Jurkat, Clone E6-1 (cell line): ENCODE measurements around the gene DUSP28.
"Not testable (repeated sequence)": the region's sequence is repeated elsewhere in the genome, so short reads cannot be mapped to it uniquely, and the experiment has no call there.

Source experiments
- DNase-seq: peaks from one replicate; pipeline ENCODE4 v3.0.0-alpha.2; 2011; ENCODE audit warnings: low read depth, low spot score
- H3K4me3 ChIP-seq: 2 replicates; pipeline ENCODE4 v1.5.1; 2011; ENCODE audit warnings: mild to moderate bottlenecking, low read length, control low read depth, moderate library complexity

DUSP28 gene

GRCh38 chr2:240525802-240526201, 34.4 kb upstream of the DUSP28 start:
- no peak for DNase-seq
- H3K4me3 ChIP-seq: no peak overlapping the region

GRCh38 chr2:240526521-240526920, 33.6 kb upstream of the DUSP28 start:
- DNase-seq: no peak
- H3K4me3 ChIP-seq: no peak overlapping the region

- no peak for DNase-seq
- no peak overlapping the region for H3K4me3 ChIP-seq
Measured at GRCh38 chr2:240527153-240527750, 32.9 kb upstream of the DUSP28 start.

GRCh38 chr2:240528406-240529040, 31.6 kb upstream of the DUSP28 start:
- DNase-seq: no peak
- H3K4me3 ChIP-seq: no peak overlapping the region

GRCh38 chr2:240529344-240529999, 30.7 kb upstream of the DUSP28 start:
- no peak overlapping the region for H3K4me3 ChIP-seq
- DNase-seq: no peak

GRCh38 chr2:240530181-240530580, 30.0 kb upstream of the DUSP28 start:
- no peak for DNase-seq
- no peak overlapping the region for H3K4me3 ChIP-seq

- H3K4me3 ChIP-seq: no peak overlapping the region
- no peak for DNase-seq
Measured at GRCh38 chr2:240531038-240531437, 29.1 kb upstream of the DUSP28 start.

GRCh38 chr2:240532031-240532775, 28.0 kb upstream of the DUSP28 start:
- no peak for DNase-seq
- H3K4me3 ChIP-seq: no peak overlapping the region

GRCh38 chr2:240538031-240538780, 22.0 kb upstream of the DUSP28 start:
- no peak for DNase-seq
- no peak overlapping the region for H3K4me3 ChIP-seq

GRCh38 chr2:240539101-240539500, 21.1 kb upstream of the DUSP28 start:
- not testable (repeated sequence) for DNase-seq

GRCh38 chr2:240539906-240540305, 20.3 kb upstream of the DUSP28 start:
- H3K4me3 ChIP-seq: no peak overlapping the region

More at GRCh38 chr2:240539101-240539500, 21.1 kb upstream of the DUSP28 start:
- H3K4me3 ChIP-seq: not testable (repeated sequence)

GRCh38 chr2:240551288-240551687, 8.9 kb upstream of the DUSP28 start:
- no peak for DNase-seq

More at GRCh38 chr2:240539906-240540305, 20.3 kb upstream of the DUSP28 start:
- no peak for DNase-seq

GRCh38 chr2:240551811-240552210, 8.3 kb upstream of the DUSP28 start:
- DNase-seq: no peak
- no peak overlapping the region for H3K4me3 ChIP-seq

More at GRCh38 chr2:240551288-240551687, 8.9 kb upstream of the DUSP28 start:
- H3K4me3 ChIP-seq: no peak overlapping the region

GRCh38 chr2:240553956-240554480, 6.1 kb upstream of the DUSP28 start:
- no peak overlapping the region for H3K4me3 ChIP-seq

GRCh38 chr2:240554767-240555493, 5.2 kb upstream of the DUSP28 start:
- DNase-seq: no peak
- H3K4me3 ChIP-seq: no peak overlapping the region

More at GRCh38 chr2:240553956-240554480, 6.1 kb upstream of the DUSP28 start:
- no peak for DNase-seq

GRCh38 chr2:240555541-240556250, 4.5 kb upstream of the DUSP28 start:
- H3K4me3 ChIP-seq: no peak overlapping the region
- no peak for DNase-seq

- DNase-seq: peak; percentile 58
- no peak overlapping the region for H3K4me3 ChIP-seq
Measured at GRCh38 chr2:240556553-240557100, 3.5 kb upstream of the DUSP28 start.
